Iris pigment epithelial cell (primary cell): ENCODE data around the gene CPS1.
A peak's percentile ranks its signal among the peaks of the same experiment; 100 is the strongest.

ENCODE experiments used
- DNase-seq: peaks from one replicate; pipeline ENCODE4 v3.0.0-alpha.2; 2011; ENCODE audit warnings: low read depth

Gene CPS1

GRCh38 chr2:210556329-210556980, at the start of gene CPS1:
TSS of gene CPS1 (plus strand) at chr2:210556599. CDS start at chr2:210556734, 135 bp downstream.
- DNase-seq = no peak

GRCh38 chr2:210515911-210516310, 40.5 kb upstream of the CPS1 start:
- no peak for DNase-seq

DNA sequence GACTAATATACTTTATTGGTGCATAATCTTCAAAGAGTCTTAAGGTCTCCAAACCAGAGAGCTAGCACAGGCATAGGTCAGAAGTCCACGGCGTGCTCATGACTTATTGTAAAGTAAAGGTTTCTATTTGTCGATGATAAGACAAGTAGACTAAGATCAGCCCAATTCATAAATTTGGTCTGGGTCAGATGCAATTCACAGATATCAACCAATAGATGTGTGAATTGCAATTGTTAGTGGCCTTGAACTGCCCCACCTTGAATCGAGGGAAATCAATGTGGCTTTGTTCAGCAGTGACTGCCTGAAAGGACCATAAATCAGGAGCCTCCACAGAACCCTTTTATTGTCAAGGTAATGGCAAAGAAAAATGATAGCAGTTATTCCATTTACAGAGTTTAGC, 39.1 kb upstream of the CPS1 start:
- no peak for DNase-seq

DNA sequence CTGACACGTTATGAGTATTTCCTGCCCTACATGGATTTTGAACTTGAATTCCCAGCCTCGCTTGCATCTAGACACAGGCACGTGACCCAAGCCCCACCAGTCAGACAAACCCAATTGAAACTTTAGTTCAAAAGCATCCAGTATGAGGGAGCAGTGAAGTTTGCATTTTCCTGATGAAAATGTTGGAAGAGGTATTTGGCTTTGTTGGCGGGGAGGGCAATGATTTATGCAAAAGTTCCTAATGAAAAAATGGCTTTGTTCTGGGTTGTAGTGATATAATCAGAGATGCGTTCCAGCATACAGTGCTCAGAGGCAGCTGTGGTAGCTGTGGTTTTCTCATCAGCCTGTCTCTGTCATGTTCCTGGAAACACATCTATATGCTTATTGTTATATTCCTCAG, 36.8 kb upstream of the CPS1 start:
- no peak for DNase-seq

- no peak for DNase-seq
Measured at GRCh38 chr2:210522399-210522798, 34.0 kb upstream of the CPS1 start.

GRCh38 chr2:210523650-210524289, 32.6 kb upstream of the CPS1 start:
- no peak for DNase-seq

DNA sequence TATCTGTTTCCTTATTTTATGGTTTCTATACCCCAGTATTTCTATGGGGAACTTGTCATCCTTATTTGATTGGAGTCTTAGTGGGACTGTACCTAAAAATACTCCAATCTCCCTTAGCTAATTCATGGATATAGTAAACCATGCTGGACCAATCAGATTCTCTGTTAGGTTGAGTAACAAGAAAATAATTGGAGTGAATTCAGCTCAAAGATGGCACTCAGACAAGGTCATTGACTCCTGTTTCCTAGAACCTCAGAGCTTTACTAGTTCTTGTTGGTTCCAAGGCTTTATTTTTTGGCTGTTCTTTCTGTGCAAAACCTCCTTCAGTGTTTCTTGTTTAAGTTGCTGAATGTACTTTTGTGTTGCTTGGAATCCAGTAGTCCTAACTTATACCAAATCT, 31.9 kb upstream of the CPS1 start:
- DNase-seq = no peak

DNA sequence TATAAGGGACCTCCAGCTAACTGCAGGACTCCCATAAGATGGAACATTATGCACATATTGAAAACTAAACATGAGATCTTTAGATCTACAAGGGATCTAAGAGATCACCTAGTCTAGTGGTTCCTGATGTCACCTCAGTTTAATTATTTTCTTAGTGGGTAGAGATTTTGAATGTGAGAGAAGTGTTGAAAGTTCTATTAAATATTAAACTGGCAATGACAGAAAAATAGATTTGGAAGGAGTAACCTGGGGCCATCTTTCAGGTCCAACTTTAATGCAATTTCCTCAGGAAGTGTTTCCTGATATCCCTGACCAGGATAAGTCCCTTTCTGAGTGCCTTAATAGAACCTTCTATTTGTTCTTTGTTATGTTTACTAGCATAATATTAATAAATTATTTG, 29.1 kb upstream of the CPS1 start:
- DNase-seq = no peak

DNA sequence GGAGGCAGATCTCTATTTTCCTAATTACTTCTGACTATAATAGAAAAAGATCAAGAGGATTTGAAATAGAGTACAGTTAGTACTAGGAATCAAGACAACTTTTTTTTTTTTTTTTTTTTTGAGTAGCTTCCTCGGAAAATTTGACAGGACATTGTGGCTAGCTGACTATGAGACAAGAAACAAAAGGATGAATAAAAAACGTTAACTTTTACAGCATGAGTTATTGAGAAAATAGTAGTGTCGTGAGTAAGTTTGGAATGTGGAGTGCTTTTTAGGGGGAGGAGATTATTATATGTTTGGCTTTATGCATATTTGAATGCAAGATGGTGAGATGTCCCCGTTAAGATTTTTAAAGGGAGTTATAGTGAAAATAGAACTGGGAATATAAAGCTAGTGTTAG, 27.7 kb upstream of the CPS1 start:
- DNase-seq = no peak

- DNase-seq = no peak
Measured at GRCh38 chr2:210531050-210531449, 25.3 kb upstream of the CPS1 start.

GRCh38 chr2:210531482-210531881, 24.9 kb upstream of the CPS1 start:
- no peak for DNase-seq

DNA sequence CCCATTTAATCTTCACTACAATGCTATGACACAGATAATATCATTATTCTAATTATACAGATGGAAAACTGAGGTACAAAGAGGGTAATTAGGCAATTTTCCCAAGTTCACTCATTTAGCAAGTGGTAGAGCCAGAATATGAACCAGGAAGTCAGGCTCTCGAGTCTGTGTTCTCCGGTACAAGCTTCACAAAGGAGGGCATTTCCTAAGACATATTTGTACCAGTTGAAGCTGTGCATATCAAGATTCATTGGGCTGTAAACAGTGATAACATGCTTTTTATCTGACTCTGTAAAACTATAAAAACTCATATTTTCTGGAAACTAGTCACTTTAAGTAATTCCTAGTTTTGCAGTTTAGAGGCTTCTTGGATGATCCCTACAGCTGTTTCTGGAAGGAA, 23.0 kb upstream of the CPS1 start:
- DNase-seq = no peak

GRCh38 chr2:210534879-210535278, 21.5 kb upstream of the CPS1 start:
- DNase-seq = no peak

GRCh38 chr2:210536973-210537650, 19.3 kb upstream of the CPS1 start:
- DNase-seq = no peak

GRCh38 chr2:210539035-210539434, 17.4 kb upstream of the CPS1 start:
- no peak for DNase-seq

- no peak for DNase-seq
Measured at GRCh38 chr2:210539578-210540416, 16.6 kb upstream of the CPS1 start.

GRCh38 chr2:210540471-210540870, 15.9 kb upstream of the CPS1 start:
- DNase-seq = no peak

- no peak for DNase-seq
Measured at GRCh38 chr2:210540900-210541289, 15.5 kb upstream of the CPS1 start.

GRCh38 chr2:210541290-210541902, 15.0 kb upstream of the CPS1 start:
- DNase-seq = peak; percentile 38

DNA sequence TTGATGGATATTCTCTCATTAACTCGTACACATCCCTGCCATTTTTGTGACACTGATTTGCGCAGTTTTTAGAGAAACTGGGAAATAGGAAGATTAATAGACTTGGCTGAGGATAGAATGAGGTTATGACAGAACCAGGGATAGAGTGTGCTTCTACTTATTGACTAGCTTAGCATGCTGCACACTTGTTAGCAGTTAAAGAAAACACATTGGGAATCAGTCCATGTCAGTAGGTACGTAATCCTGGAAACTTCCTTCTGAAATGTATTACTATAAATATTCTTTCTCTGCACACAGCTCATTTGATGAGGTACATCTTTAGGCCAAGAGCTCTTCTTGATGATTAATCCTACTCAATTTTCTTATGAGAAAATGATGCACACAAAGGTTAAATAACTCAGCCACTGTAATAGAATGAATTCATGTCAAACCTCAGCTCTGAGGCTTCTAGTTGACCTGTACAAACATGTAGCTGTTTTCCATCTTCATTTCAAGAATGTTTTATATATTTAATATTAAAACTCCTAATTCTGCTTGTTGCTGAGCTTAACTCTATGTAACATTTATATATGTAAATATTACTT, 12.3 kb upstream of the CPS1 start:
- no peak for DNase-seq

GRCh38 chr2:210544831-210545230, 11.6 kb upstream of the CPS1 start:
- no peak for DNase-seq
